Endometrium (tissue), 2 donors: ENCODE results near the gene STXBP6.
A peak's percentile ranks its signal among the peaks of the same experiment; 100 is the strongest.

ENCODE experiments used
- FAIRE-seq: peaks from 2 replicates; lab custom pipeline; 2012; peaks lifted over from hg19 to GRCh38; lab: Jason Lieb, UNC
- donor health status: control.
- donor health status: control.

The STXBP6 gene

GRCh38 chr14:25052385-25052784 lies 2.4 kb upstream of the STXBP6 start:
- FAIRE-seq, result no peak

GRCh38 chr14:25050269-25051150 lies 563 bp upstream of the STXBP6 start:
- no peak for FAIRE-seq

- FAIRE-seq, result no peak
Observed at GRCh38 chr14:25049093-25049567, 817 bp downstream of the STXBP6 start.

- no peak for FAIRE-seq
Observed at GRCh38 chr14:25048170-25049016, 1.6 kb downstream of the STXBP6 start.

- FAIRE-seq, result no peak
Observed at GRCh38 chr14:25046301-25046943, 3.5 kb downstream of the STXBP6 start.

GRCh38 chr14:25044106-25044698 lies 5.7 kb downstream of the STXBP6 start:
- FAIRE-seq, result no peak

GRCh38 chr14:25042362-25043299 lies 7.3 kb downstream of the STXBP6 start:
- FAIRE-seq, result no peak

GRCh38 chr14:25041898-25042297 lies 8.0 kb downstream of the STXBP6 start:
- FAIRE-seq, result no peak

- no peak for FAIRE-seq
Observed at GRCh38 chr14:25041484-25041883, 8.5 kb downstream of the STXBP6 start.

- FAIRE-seq, result no peak
Observed at GRCh38 chr14:25039933-25040332, 10.0 kb downstream of the STXBP6 start.

- no peak for FAIRE-seq
Observed at GRCh38 chr14:25038044-25038668, 11.8 kb downstream of the STXBP6 start.

GRCh38 chr14:25037032-25037431 lies 12.9 kb downstream of the STXBP6 start:
- FAIRE-seq, result no peak

- peak; percentile 33 for FAIRE-seq
Observed at GRCh38 chr14:25034803-25035681, 14.9 kb downstream of the STXBP6 start.

- FAIRE-seq, result no peak
Observed at GRCh38 chr14:25033358-25033757, 16.6 kb downstream of the STXBP6 start.

- FAIRE-seq, result no peak
Observed at GRCh38 chr14:25032092-25032784, 17.7 kb downstream of the STXBP6 start.

- no peak for FAIRE-seq
Observed at GRCh38 chr14:25026476-25027137, 23.3 kb downstream of the STXBP6 start.

GRCh38 chr14:25019892-25020291 lies 30.1 kb downstream of the STXBP6 start:
- FAIRE-seq, result no peak

- no peak for FAIRE-seq
Observed at GRCh38 chr14:25017562-25017961, 32.4 kb downstream of the STXBP6 start.
